HCT116 (cell line): Measurements from ENCODE around the gene PLA2G10. TPM values are rescaled to one million over a fixed set of nuclear protein-coding genes. Genes with fewer than 3 reads are reported as not detected.
"Not testable (repeated sequence)": the region's sequence is repeated elsewhere in the genome, so short reads cannot be mapped to it uniquely, and the experiment has no call there.

Experiments used
- ATAC-seq: fragments of 200-7000 bp; cut with Tn5 transposase; 2 replicates; pipeline ENCODE4 v1.9.1; 2020; ENCODE audit warnings: mild to moderate bottlenecking, moderate library complexity
- BruUV-seq: library from RNA; stranded (reverse); fragments of 400-500 nt; replicated peaks from 2 replicates; lab custom pipeline; 2021; lab: Mats Ljungman, UMichigan
- CTCF ChIA-PET: fragments of 300-600 bp; sonication (Branson Sonifier 250); formaldehyde crosslinking; loops from one replicate; lab custom pipeline; 2021; ENCODE audit warnings: antibody characterized with exemption; lab: Charles Lee
- POLR2A ChIA-PET: fragments of 300-600, 350-600 bp; sonication (Branson Sonifier 250); formaldehyde crosslinking; loops from one replicate; lab custom pipeline; 2021; ENCODE audit warnings: antibody characterized with exemption; lab: Charles Lee
- RAD21 ChIA-PET, 2 experiments: fragments of 300-600 bp; sonication (Branson Sonifier 250); formaldehyde crosslinking; loops; one replicate each; lab custom pipeline; 2023; ENCODE audit warnings: low total read pairs in 2 of 2; ENCODE audit not compliant: uncharacterized antibody in 2 of 2, unreplicated experiment in 2 of 2, low non-redundant PET in 1 of 2; lab: Charles Lee
- DNase-seq: peaks from one replicate; pipeline ENCODE4 v3.0.0-alpha.2; 2010; ENCODE audit warnings: low read depth, low spot score
- H2AFZ ChIP-seq: fragments of 200-600 bp; shearing (Covaris generic), sonication (generic); 2 replicates; pipeline ENCODE4 v1.6.1; 2017; ENCODE audit warnings: low read depth, mixed run types, mixed read lengths, antibody characterized with exemption, low read length; ENCODE audit not compliant: poor library complexity, severe bottlenecking
- H3K27ac ChIP-seq: 2 replicates; pipeline ENCODE4 v1.5.1; 2012; ENCODE audit warnings: low read depth, low read length
- H3K27me3 ChIP-seq: fragments of 200-600 bp; sonication (generic); 2 replicates; pipeline ENCODE4 v1.6.1; 2016; ENCODE audit warnings: mixed run types, low read length, mixed read lengths; ENCODE audit not compliant: insufficient read depth
- H3K36me3 ChIP-seq, 2 experiments: fragments of 200-500 bp in 1 of 2; fragments of 200-600 bp in 1 of 2; sonication (Bioruptor generic) in 1 of 2; sonication (generic) in 1 of 2; 2 replicates each; pipeline versions ENCODE4 v1.5.1 to v1.6.1; 2014 to 2016; ENCODE audit warnings: low read length in 2 of 2, inconsistent platforms in 1 of 2, mixed read lengths in 1 of 2, mixed run types in 1 of 2; ENCODE audit not compliant: insufficient read depth in 2 of 2, control insufficient read depth in 1 of 2
- H3K4me1 ChIP-seq, 2 experiments: fragments of 200-600 bp in 1 of 2; sonication (generic) in 1 of 2; 2 replicates each; pipeline versions ENCODE4 v1.5.1 to v1.6.1; 2012 to 2017; ENCODE audit warnings: low read length in 2 of 2, inconsistent platforms in 1 of 2, mild to moderate bottlenecking in 1 of 2, mixed read lengths in 1 of 2, mixed run types in 1 of 2, moderate library complexity in 1 of 2; ENCODE audit not compliant: insufficient read depth in 2 of 2, control insufficient read depth in 1 of 2
- H3K4me2 ChIP-seq: fragments of 200-600 bp; sonication (generic); 2 replicates; pipeline ENCODE4 v1.6.1; 2017; ENCODE audit warnings: mixed run types, low read length, mixed read lengths
- H3K4me3 ChIP-seq, 2 experiments: fragments of 200-600 bp in 1 of 2; sonication (generic) in 1 of 2; replicated peaks in 1 of 2; 2 replicates each; pipeline ENCODE4 v1.5.1; 2011 to 2016; ENCODE audit warnings: low read length in 2 of 2, control low read depth in 1 of 2, low read depth in 1 of 2, mild to moderate bottlenecking in 1 of 2, mixed read lengths in 1 of 2, mixed run types in 1 of 2
- H3K79me2 ChIP-seq: fragments of 200-600 bp; sonication (generic); 2 replicates; pipeline ENCODE4 v1.6.1; 2017; ENCODE audit warnings: mild to moderate bottlenecking, mixed run types, low read length, moderate library complexity, mixed read lengths; ENCODE audit not compliant: insufficient read depth
- H3K9ac ChIP-seq: fragments of 200-600 bp; sonication (generic); 2 replicates; pipeline ENCODE4 v1.6.1; 2016; ENCODE audit warnings: low read length, mixed read lengths
- H3K9me2 ChIP-seq: fragments of 200-600 bp; sonication (generic), shearing (Covaris generic); 2 replicates; pipeline ENCODE4 v1.6.1; 2017; ENCODE audit warnings: mixed run types, mild to moderate bottlenecking, moderate library complexity; ENCODE audit not compliant: insufficient read depth
- H3K9me3 ChIP-seq, 2 experiments: fragments of 200-500 bp in 1 of 2; fragments of 200-600 bp in 1 of 2; sonication (Bioruptor generic) in 1 of 2; sonication (generic) in 1 of 2; 2 replicates each; pipeline ENCODE4 v1.6.1; 2014 to 2017; ENCODE audit warnings: low read length in 2 of 2, mixed read lengths in 2 of 2, inconsistent platforms in 1 of 2, low read depth in 1 of 2, mild to moderate bottlenecking in 1 of 2, mixed run types in 1 of 2, moderate library complexity in 1 of 2; ENCODE audit not compliant: control insufficient read depth in 1 of 2, insufficient read depth in 1 of 2
- H4K20me1 ChIP-seq: fragments of 200-600 bp; sonication (generic), shearing (Covaris generic); 2 replicates; pipeline ENCODE4 v1.6.1; 2017; ENCODE audit warnings: mixed run types, mild to moderate bottlenecking, moderate library complexity; ENCODE audit not compliant: insufficient read depth
- CBX3 ChIP-seq: IDR thresholded peaks from 2 replicates; pipeline ENCODE4 v1.6.1; 2012; ENCODE audit warnings: low read depth
- CEBPB ChIP-seq: IDR thresholded peaks from 2 replicates; pipeline ENCODE4 v1.6.1; 2012; ENCODE audit warnings: low read depth
- ELF1 ChIP-seq: IDR thresholded peaks from 2 replicates; pipeline ENCODE4 v1.6.1; 2012; ENCODE audit warnings: low read depth, borderline replicate concordance
- FOSL1 ChIP-seq: IDR thresholded peaks from 2 replicates; pipeline ENCODE4 v1.6.1; 2012; ENCODE audit warnings: low read depth
- JUND ChIP-seq: IDR thresholded peaks from 2 replicates; pipeline ENCODE4 v1.6.1; 2012
- MAX ChIP-seq: IDR thresholded peaks from 2 replicates; pipeline ENCODE4 v1.6.1; 2012
- POLR2A ChIP-seq: IDR thresholded peaks from 2 replicates; pipeline ENCODE4 v1.7.0; 2011; ENCODE audit warnings: borderline replicate concordance; ENCODE audit not compliant: insufficient read depth, insufficient read length; ENCODE audit errors: extremely low read depth
- POLR2AphosphoS5 ChIP-seq: IDR thresholded peaks from 2 replicates; pipeline ENCODE4 v1.6.1; 2011; ENCODE audit warnings: mild to moderate bottlenecking, low read depth, low read length, moderate library complexity
- REST ChIP-seq: IDR thresholded peaks from 2 replicates; pipeline ENCODE4 v1.6.1; 2012; ENCODE audit warnings: low read depth
- TCF7L2 ChIP-seq: IDR thresholded peaks from 2 replicates; pipeline ENCODE4 v1.7.0; 2011; ENCODE audit warnings: borderline replicate concordance, inconsistent platforms; ENCODE audit not compliant: insufficient read depth, insufficient read length; ENCODE audit errors: extremely low read depth
- ZBTB33 ChIP-seq: IDR thresholded peaks from 2 replicates; pipeline ENCODE4 v1.6.1; 2011; ENCODE audit warnings: mild to moderate bottlenecking, low read length, moderate library complexity; ENCODE audit not compliant: insufficient replicate concordance; ENCODE audit errors: extremely low read depth
- ZFX ChIP-seq: fragments of 450-650 bp; IDR thresholded peaks from 2 replicates; pipeline ENCODE4 v1.6.1; 2017
- ZNF274 ChIP-seq: fragments of 200-500 bp; sonication (Bioruptor generic); IDR thresholded peaks from 2 replicates; pipeline ENCODE4 v1.6.1; 2014; ENCODE audit warnings: mild to moderate bottlenecking, low read depth, low read length, inconsistent platforms
- intact Hi-C: fragments of 100-400 bp; cut with micrococcal nuclease; formaldehyde crosslinking; loops from 2 replicates; pipeline ENCODE4 v1.10.0; 2022
- total RNA-seq: library from RNA; stranded (reverse); gene quantifications from one replicate; pipeline ENCODE4 v1.2.1, GENCODE V29; 2021; ENCODE audit not compliant: unreplicated experiment

Gene PLA2G10
- total RNA-seq, 1 experiment from 2014 or later = not detected

- H3K4me2 ChIP-seq, H3K27ac ChIP-seq, intact Hi-C loops, H3K9me2 ChIP-seq, H4K20me1 ChIP-seq, ATAC-seq, DNase-seq, CTCF ChIA-PET, POLR2A ChIA-PET, BruUV-seq, H3K9ac ChIP-seq, H3K4me1 ChIP-seq, RAD21 ChIA-PET, H3K36me3 ChIP-seq, H3K27me3 ChIP-seq, H3K4me3 ChIP-seq, H3K9me3 ChIP-seq, H3K79me2 ChIP-seq, H2AFZ ChIP-seq: not testable (repeated sequence)
Measured at GRCh38 chr16:14685870-14686793, 8.0 kb downstream of the PLA2G10 start.

- Histone ChIP-seq H3K9me3 (no peaks in the 10 kb centered on the region), H3K4me2 (no peak overlapping the region), H3K27me3 (no peaks in the 10 kb centered on the region), H3K4me3 (no peak overlapping the region), H3K27ac (no peak overlapping the region), H3K4me1 (no peaks in the 10 kb centered on the region), H3K9ac (no peak overlapping the region), H4K20me1 (no peaks in the 10 kb centered on the region), H3K9me2 (no peaks in the 10 kb centered on the region), H3K79me2 (no peaks in the 10 kb centered on the region), H2AFZ (no peak overlapping the region), H3K36me3 (no peaks in the 10 kb centered on the region)
- ChIA-PET POLR2A (no interaction called here), CTCF (no interaction called here), RAD21 (no interaction called here)
- no TSS peak for BruUV-seq
- DNase-seq = no peak
- no peak for ATAC-seq
- intact Hi-C loops = no loop called here
- TF ChIP-seq ZNF274 = no peak
- TF ChIP-seq REST = no peak
- no peak for TF ChIP-seq TCF7L2
- no peak for TF ChIP-seq FOSL1
- TF ChIP-seq ELF1 = no peak
- no peak for TF ChIP-seq JUND
- no peak for TF ChIP-seq MAX
- no peak for TF ChIP-seq CEBPB
- no peak for TF ChIP-seq CBX3
- no peak for TF ChIP-seq ZFX
- no peak for TF ChIP-seq POLR2AphosphoS5
- TF ChIP-seq ZBTB33 = no peak
- TF ChIP-seq POLR2A = no peak
Measured at GRCh38 chr16:14682121-14682520, 12.0 kb downstream of the PLA2G10 start.
